Spleen (tissue), 7 donors: ENCODE measurements around the gene KCND3.

Experiments
- CTCF ChIP-seq, 11 experiments: fragments of 200-600 bp in 7 of 11; fragments of 450-650 bp in 4 of 11; sonication (generic) in 4 of 11; IDR thresholded peaks in 8 of 11; conservative IDR thresholded peaks in 3 of 11; 1 replicate in 7 of 11; 2 replicates in 4 of 11; pipeline versions ENCODE4 v1.4.0 to v1.8.0; 2016 to 2021; ENCODE audit warnings: antibody characterized with exemption in 11 of 11, inconsistent platforms in 4 of 11, mild to moderate bottlenecking in 1 of 11
- POLR2AphosphoS5 ChIP-seq, 3 donors: sonication (generic); formaldehyde crosslinking; IDR thresholded peaks; one replicate each; pipeline ENCODE4 v1.5.1; 2017; ENCODE audit warnings: antibody characterized with exemption in 3 of 3
- donor health status: DM: no; HTN: no; CAD: no; lungs with moderate emphysema.
- donor health status: DM: no; HTN: no; CAD: no.
- donor health status: DM: no; HTN: no; CAD: no.

- no peak for TF ChIP-seq CTCF (IDR thresholded peaks at IDR 0.05 in 8 of 11, conservative IDR thresholded peaks at IDR 0.05 in 3 of 11)
- TF ChIP-seq POLR2AphosphoS5 (IDR thresholded peaks at IDR 0.05) = no peak
These were observed 140.5 kb downstream of the KCND3 start for GRCh38 chr1:111848852-111849545.
